Fibroblast of villous mesenchyme (primary cell): ENCODE results near the gene WDR48. TPM values are rescaled to one million over a fixed set of nuclear protein-coding genes. Genes with fewer than 3 reads are reported as not detected.
A peak's percentile ranks its signal among the peaks of the same experiment; 100 is the strongest.

Experiments
- DNase-seq: peaks from one replicate; pipeline ENCODE4 v3.0.0-alpha.2; 2010; ENCODE audit warnings: low read depth
- H3K4me3 ChIP-seq: 2 replicates; pipeline ENCODE4 v1.5.1; 2011; ENCODE audit warnings: low read depth, mild to moderate bottlenecking, low read length
- total RNA-seq: library from RNA; depleted of rRNA; stranded (reverse); fragments of >200 nt; gene quantifications from 2 replicates; pipeline ENCODE4 v1.2.3, GENCODE V29; 2012
- TF ChIP-seq, protein P1 (sequence below): IDR thresholded peaks from 2 replicates; pipeline ENCODE4 v1.5.1; 2012; ENCODE audit warnings: low read depth, mild to moderate bottlenecking, low read length; ENCODE audit not compliant: insufficient read depth

WDR48 gene
- total RNA-seq, 1 donor = 30.2 TPM

DNA sequence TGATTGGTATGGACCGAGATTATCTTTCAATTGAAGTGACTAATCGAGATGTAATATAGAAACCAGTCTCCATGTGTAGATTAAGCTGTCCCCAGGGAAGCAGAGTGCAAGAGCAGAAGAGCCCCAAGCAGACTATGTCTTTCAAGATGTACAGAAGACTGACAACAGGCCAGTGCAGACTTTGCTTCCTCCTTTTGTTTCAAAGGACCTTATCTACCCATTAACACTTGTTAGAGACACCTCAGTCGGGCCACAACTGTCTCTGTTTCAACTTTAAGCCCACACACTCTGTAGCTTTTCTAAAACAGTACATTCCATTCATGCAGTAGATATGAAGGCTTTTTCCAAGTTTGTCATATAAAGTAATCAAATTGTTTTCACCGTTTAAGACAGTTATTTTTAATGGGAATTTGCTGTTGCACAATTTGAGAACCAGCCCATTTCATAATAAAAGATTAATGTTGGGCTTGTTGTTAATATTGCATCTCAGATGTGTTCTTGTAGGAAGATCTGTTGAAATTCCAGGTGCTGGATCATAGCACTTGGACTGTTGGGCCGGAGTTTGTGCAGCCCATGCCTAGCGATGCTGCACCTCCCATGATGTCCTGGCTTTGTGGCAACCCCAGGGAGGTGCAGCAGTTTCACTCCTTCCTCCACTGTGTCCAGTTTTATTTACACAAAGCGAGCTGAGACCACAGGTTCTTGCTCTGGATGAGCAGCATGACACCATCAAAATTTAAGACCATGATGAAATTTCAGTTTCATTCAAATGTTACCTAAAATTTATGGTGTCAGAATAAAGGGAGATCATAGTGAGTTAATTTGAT is 43.2 kb downstream of the WDR48 start:
- TF ChIP-seq, protein P1, sequence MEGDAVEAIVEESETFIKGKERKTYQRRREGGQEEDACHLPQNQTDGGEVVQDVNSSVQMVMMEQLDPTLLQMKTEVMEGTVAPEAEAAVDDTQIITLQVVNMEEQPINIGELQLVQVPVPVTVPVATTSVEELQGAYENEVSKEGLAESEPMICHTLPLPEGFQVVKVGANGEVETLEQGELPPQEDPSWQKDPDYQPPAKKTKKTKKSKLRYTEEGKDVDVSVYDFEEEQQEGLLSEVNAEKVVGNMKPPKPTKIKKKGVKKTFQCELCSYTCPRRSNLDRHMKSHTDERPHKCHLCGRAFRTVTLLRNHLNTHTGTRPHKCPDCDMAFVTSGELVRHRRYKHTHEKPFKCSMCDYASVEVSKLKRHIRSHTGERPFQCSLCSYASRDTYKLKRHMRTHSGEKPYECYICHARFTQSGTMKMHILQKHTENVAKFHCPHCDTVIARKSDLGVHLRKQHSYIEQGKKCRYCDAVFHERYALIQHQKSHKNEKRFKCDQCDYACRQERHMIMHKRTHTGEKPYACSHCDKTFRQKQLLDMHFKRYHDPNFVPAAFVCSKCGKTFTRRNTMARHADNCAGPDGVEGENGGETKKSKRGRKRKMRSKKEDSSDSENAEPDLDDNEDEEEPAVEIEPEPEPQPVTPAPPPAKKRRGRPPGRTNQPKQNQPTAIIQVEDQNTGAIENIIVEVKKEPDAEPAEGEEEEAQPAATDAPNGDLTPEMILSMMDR = no peak
- H3K4me3 ChIP-seq = no peak overlapping the region
- peak; percentile 30 for DNase-seq

DNA sequence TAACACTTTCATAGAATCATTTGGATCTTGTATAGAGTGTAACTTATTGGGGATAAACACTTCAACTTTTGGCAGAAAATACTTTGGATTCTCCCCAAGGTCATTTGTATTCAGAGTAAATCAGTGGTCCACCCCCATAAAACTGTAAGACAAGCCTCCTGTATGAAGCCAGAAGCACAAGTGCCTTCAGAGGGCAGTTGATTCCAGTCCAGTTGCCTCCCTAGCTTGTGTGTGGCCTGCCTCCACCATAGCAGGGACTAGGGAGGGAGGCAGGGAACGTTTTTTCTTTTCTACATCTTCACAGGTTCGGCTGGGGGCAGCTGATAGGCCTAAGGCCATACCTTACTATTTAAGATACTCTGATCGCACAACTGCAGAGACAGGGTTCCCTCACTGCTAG is 44.0 kb downstream of the WDR48 start:
- TF ChIP-seq, protein P1 = no peak
- no peak overlapping the region for H3K4me3 ChIP-seq
- DNase-seq = no peak

DNA sequence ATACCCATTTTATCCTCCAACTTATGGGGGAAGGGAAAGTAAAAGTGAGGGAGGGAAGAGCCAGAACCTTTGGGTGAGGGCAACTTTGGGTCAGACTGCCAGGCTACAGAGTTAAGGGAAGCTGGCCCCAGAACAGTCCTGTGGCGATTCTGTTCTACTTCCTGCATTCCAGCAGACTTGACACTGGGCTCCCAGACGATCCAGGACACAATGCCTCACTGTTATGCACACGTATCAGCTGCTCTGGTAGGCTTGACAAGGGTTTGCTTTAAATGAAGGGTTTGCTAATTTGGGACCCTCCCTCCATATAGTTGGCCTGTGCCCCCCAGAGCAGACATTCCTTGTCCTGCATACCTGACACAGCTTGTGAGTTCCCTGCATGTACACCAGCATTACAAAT is 45.0 kb downstream of the WDR48 start:
- no peak overlapping the region for H3K4me3 ChIP-seq
- TF ChIP-seq, protein P1 = no peak
- DNase-seq = no peak

DNA sequence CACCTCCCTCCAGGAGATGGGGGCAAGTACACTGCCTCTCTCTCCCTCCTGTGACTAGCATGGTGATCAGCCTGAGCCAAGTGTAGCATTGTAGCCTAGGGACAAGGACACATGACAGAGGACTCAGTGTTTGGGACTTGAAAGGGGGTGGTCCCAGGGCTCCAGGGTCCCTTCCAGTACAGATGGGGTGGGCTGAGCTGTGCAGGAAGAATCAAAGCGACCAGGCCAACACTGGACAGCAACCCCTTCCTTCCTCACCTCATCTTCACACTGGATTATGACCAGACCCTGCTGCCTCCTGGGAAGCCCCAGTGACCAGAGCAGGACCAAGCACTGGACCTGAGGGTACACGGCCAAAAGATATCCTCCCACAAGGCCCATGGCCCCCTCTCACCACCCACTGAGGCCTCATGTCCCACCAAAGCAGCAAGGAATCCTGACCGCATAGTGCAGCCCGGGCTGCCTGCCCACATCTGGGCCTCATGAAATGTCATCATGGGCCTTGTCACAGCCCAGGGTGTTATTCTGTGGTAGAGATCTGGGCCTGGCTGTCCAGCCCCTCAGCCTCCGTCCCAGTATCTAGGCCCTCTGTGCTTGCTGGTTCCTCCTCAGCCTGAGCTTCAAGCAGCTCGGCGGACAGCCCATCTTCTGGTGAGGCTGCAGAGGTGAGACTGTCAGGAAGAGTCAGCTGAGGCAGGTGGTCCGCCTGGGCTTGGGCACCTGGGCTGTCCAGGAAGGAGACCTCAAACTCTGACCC is 46.1 kb downstream of the WDR48 start:
- no peak for DNase-seq
- TF ChIP-seq, protein P1 = no peak
- H3K4me3 ChIP-seq = no peak overlapping the region

DNA sequence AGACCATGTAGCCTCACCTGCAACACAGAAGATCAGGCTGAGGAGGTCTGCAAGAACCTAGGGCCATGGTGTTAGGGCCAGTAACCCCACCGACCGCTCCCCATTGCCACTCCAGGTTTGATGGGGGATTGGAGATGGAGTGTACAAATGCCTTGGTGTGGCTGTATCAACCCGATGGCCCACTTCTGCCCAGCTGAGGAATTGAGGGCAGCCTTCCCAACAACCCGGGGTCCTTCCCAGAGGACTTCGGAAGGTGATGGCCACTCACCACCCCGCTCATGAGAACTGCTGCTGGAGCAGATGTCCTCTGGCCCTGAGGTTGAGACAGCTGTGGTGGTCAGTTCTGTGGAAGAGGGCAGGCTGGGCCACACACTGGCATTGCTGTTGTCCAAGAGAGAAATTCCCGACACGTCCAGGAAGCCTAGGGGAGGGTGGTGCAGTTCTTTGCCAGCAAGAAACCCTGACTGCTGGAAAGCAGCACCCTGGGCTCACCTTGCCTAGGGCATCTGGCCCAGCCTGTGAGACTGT is 46.7 kb downstream of the WDR48 start:
- TF ChIP-seq, protein P1 = no peak
- no peak for DNase-seq
- H3K4me3 ChIP-seq = no peak overlapping the region

DNA sequence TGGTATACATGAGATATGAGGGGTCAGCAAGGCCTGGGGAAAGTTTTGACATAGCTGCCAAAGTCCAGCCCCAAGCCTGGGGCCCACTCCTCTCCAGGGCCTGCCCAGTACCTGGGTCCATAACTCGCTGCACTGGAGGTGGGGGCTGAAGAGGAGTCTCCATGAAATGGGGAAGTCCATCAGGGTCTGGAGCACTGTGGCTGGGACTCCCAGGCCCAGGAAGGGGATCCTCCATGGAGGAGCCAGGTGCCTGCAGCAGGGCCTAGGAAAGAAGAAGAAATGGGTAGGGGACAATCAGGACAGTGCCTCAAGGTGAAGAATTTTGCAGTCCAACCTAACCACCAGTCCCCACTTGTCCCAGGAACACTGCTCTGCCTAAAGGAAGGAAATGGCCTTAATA is 47.4 kb downstream of the WDR48 start:
- no peak overlapping the region for H3K4me3 ChIP-seq
- DNase-seq = no peak
- TF ChIP-seq, protein P1 = no peak
